Cerebellar cortex (tissue), 1 donor: ENCODE results near the gene C8A.

ENCODE experiments used
- DNase-seq: peaks from one replicate; pipeline ENCODE4 v3.0.0-alpha.2; 2015; ENCODE audit warnings: low spot score

The C8A gene

DNA sequence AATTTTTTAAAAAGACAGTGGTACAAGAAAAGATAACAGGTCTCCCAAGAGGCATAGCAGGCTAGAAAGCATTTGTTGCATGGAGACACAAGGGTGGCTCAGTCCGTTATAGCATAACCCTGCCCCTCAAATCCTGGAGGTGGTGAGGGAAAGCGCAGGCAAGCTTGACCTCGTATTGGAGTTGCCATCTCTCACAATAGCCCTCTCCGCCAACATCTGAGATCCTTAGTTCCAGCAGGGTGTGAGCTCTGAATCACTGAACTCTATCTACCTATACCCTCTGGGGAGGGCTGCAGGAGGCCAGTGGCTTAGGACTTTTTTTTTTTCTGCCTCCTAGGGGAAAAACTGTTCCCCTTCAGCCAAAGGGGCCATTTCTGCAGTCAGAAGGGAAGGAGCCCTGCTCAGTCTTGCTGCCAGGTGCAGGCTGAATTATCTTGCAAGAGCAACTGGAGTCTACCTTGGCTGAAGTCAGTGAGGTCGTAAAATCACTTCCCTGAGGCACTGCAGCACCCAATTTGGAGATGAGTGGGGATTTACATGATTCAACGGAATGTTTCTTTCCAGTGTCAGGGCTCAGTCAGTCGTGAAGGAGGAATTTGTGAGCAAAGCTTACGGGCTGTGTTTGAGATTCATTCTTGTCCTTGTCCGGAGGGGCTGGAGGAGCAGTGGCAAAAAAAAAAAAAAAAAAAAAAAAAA lies 17.2 kb upstream of the C8A start:
- DNase-seq, result no peak

DNA sequence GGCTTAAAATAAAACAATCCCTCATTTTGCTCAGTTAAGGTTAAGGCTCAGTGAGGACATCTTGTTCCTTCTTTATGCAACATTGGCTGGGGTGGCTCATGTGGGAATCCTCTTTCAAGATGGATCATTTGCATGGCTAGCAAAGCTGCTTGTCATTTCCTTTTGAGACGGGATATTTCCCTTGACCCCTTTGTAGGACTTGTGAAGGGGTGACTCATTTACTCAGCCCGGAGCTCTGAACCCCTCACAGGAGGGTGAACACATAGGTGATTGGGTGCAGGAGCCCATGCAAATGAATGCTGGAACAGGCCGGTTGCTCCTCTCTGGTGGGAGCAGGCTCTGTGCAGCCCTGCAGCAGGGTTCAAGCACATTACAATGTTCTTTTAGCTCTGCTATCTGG lies 15.8 kb upstream of the C8A start:
- DNase-seq, result no peak

DNA sequence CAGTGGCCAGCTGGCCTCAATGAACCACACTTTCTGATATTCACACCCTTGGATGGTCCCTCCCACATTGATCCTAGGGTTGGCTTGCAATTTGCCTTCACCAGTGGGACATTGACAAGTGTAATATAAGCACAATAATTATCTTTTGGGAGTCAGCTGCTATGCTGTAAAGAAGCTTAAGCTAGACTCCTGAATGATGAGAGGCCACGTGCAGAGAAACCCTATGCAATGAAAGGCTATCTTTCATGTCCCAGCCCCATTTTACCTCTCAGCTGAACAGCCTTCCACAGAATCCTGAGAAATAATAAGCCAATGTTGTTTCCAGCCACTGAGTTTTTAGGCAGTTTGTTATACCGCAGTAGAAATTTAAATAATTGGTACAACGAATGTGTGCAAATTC lies 11.1 kb upstream of the C8A start:
- no peak for DNase-seq

DNA sequence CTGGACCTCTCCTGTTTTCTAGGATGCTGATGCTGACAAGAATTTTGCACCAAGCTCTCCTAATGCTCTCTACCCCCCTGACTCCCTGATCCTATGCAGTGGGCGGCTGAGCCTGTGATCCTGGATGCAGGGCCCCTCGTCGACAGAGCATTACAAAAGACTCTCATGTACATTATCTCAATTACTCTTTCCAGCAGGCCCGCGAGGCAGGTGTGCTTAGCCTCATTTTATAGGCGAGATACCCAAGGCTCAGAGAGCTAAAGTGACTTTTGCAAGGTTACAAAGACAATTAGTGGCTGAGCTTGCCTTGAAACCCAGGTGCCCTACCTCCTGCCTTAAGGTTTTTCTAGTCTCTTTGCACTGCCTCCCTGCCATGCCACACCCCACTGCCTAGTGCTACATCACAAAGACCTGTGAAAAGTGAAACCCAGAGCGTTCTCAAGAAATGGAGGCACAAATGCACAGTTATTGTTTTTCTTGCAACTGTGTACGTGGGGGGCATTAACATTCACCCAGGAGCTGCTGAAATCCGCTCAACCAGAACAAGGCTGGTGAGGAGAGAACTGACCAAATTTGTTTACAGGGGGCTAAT lies 10.0 kb upstream of the C8A start:
- DNase-seq, result no peak

DNA sequence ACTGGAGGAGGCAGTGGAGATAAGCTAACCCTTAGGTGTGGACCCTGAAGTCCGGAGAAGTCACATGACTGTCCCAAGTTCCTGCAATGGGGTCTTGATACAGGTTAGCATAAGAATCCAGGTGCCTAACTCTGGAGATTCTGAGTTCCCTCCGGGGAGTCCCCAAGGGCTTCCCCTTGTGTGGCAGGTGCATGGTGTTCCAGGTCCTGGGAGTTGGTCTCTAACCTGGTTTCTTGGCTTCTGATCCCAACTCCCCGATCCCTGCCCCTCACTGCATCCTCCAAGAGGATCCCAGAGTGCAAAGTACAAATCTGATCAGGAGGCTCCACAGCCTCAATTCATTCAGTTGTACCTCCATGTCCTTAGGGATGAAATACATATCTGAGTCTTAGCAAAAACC lies 9.3 kb upstream of the C8A start:
- DNase-seq, result no peak

DNA sequence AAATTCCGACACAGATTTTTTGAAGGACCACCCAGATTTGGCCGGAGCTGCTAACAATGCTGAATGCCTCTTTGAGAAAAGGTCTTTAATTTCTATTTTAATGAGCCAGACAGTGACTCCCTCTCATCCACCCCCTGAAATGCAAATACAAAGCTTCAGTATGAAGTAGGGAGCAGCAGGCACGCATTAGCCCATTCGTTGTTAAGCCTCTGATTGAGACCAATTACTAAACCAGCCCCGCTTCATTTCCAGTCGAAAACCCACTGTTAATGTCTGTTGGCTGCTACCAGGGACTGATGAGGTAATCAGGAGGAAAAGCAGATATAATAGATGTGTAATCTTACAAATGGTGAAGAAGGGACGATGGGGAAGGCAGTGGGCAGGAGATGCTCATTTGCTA lies 4.8 kb upstream of the C8A start:
- no peak for DNase-seq

DNA sequence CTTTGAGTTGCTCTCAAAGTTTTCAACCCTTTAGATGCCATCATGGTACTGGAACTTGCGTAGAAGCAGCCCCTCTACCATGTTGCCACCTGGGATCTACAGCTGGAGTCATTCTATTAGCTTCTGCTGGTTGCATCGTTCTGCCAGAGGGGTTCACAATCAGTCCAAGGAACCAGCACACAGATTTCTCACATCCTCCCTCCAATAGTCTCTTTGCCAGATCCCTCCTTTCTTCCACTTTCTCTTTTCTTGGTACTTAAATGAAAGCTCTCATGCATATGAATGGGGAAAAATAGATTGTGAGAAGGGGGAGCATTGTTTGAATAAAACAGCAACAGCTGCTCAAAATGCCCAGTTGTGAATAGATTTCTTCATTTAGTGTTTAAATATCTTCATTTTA lies 4.2 kb upstream of the C8A start:
- DNase-seq, result no peak

DNA sequence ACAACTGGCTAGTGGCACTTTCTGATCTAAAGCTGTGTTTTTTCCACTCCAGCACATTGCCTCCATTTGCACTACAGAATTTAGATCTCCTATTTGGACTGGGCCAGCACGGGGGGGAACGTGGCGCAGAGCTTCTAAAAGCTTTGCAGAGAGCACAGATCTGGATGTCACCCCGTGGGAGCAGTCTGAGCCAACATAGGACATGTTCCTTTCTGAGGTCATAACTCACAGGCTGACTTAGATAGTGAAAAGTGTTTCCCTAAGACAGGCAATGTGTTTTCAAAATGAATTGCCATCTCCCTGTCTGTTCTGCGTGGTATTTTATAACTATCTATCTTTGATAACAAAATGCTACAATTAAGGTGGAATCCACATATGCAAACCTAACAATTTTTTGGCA lies 3.7 kb upstream of the C8A start:
- no peak for DNase-seq

DNA sequence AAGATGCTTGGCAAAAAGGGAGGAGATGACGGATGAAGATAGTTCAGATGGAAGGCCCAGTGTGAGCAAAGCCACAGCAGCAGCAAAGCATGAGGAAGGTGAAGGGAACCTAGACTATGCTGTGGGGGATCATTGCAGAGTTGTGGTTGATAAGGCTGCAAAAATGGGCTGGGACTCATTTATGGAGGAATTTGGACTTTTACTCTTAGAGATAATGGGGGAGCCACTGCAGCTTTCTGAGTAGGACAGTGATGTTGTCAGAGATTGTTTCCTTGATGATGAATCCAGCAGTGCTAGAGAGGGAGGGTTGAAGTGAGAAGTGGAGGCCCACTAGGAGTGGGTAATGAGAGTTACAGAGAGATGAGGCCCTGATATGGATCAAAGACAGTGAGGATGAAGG lies 2.1 kb upstream of the C8A start:
- DNase-seq, result no peak

DNA sequence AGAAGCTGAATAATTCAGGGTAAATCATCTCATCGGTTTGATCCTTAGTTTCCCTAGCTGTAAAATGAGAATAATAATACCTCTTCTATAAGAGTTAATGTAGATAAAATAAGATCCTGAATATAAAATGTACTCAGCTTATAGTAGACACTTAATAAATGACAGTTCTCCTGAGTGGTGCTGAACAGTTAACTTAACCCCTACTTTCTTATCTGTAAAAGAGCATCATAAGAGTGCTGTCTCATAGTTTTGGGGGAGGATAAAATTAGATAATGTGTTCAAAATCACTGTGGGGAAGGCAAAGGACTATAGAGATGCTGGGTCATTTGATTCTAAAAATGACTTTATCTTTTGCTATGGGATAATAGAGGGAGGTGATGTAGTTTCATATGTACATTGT lies 593 bp downstream of the C8A start:
- no peak for DNase-seq

DNA sequence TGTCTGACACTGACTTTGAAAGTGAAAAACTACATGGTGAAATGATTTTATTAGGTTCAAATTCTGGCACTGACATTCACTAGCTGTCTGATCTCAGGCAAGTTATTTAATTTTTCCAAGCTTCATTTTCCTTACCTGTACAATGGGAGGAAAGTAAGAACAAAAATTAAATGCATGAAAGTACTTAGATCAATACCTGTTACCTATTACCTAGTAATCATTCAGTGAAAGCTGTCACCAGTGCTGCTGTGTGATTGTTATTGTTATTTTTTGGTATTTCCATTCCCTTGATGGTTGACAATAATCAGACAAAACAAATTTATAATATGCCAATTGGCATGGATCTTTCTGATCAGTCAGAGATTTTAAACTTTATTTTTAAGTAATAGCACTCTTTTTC lies 1.6 kb downstream of the C8A start:
- no peak for DNase-seq

DNA sequence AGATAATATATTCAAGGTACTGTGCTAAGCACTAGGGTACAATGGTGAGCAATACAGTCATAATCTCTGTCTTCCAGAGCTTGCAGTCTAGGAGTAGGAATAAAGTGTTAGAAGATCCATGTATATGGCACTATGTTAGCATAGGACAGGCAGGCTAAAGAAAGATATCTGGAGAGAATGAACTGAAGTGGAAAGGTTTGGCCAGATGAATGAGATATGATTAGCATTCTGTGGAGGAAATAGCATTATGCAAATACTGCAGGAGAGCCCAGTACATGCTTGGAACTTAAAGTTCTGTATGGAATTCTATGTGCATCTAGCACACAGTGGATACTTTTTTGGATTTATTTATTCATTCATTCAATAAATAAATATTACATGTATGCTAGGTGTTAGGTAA lies 4.7 kb downstream of the C8A start:
- DNase-seq, result no peak

DNA sequence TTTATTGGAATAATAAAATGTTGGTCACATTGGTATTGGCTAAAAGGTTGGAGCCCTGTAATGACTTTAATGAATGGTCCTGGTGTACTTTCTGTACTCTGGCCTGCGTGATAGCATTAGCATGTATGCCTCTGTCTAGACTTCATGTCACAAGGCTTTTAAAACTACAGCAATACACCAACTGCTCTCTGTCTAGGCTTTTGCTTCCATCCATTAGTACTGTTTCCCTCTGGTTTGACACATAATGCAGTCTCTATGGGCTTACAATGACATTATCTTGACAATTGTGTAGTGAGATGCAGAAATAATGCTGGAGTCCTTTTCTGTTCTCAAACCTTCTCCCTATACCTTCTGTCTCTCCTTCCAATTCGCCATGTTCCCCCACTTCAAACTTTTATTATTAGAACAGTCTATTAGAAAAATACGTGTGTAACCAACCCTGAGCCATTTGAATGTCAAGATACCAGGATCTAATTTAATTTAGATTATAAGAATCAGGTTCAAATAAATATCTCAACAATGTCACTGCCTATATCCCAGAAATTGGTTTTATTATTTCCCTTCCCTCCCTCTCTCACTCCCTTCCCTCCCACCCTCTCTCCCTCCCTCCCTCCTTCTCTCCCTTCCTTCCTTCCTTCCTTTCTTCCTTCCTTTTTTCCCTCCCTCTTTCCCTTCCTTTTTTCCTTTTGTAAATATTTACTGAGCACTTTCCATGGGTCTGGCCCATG lies 8.8 kb downstream of the C8A start:
- DNase-seq, result no peak

DNA sequence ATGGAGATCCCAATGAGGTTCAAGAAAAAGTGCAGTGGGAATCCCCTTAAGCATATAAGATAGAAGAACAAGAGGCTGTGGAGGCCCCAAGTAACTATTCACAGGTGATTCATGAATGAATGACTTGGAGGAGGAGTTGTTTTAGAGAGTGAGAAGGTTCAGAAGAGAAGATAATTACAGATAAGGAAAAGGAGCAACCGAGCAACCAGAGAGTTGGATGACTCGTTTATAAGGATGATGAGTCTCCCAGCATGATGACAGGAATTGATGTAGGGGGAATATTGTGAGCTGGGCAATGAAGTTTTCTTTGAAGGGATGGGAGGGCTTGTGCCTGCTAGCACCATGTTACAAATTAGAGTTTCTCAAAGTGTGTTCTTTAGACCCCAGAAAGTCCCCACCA lies 9.8 kb downstream of the C8A start:
- no peak for DNase-seq

DNA sequence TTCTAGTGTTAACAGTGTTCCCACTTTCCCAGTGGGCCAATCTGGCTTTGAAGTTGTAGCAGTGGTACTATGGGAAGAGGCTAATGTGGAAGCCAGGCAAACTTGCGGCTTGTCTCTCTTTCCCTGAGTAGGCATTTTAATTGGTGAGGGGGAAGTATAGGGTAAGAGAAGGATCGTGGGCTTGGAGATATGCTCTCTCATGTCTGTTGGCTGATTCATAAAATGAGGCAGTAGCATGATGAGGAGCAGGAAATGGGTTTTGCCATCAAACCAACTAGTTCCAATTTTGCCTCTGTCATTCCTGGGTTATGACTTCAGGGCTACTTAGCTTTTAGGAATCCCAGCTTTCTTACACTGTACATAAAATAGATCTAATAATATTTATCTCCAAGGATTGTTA lies 12.1 kb downstream of the C8A start:
- no peak for DNase-seq

DNA sequence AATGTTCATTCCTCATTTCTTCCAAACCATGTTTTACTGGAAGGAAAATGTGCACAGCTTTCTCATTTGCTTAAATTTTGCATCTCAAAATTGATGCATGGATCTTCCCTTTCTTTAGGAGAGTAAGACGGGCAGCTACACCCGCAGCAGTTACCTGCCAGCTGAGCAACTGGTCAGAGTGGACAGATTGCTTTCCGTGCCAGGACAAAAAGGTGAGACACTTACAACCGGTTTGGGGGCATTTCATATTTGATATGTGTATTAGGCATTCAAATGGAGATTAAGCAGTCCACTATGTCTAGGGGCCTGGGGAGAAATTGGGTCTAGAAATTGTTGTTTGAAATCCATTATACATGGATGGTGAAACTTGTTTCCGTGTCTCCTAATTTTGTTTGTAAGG lies 12.9 kb downstream of the C8A start:
- DNase-seq, result no peak

DNA sequence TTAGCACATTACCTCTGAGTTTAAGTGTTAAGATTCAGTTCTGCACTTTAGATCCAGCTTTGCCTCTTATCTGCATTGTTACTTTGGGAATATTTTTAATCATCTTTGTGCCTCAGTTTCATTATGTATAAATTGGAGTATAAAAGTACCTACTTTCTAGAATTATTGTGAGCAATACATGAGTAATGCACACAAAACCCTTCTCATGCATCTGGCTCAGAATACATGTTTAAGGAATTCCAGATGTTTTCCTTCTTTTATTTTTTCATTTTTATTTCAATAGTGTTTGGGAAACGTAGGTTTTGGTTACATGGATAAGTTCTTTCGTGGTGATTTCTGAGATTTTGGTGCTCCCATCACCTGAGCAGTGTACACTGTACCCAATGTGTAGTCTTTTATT lies 14.2 kb downstream of the C8A start:
- DNase-seq, result no peak

DNA sequence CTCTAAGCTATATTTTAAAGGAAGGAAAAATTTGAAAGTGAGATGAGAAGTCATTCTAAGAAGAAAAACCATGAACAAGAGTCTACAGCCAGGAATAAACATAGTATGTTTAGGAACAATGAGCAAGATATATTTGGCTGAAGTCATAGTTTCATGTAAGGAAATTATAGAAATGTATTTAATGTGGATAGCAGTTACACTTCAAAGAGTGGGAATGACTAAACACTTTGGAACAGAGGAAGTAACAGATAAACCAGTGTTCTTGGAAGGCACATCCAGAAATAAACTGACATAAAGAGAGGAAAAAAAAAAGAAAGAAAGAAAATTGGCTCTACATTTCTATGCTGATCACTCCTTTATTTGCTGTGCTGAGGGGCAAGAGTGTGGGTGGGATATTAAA lies 18.0 kb downstream of the C8A start:
- no peak for DNase-seq

DNA sequence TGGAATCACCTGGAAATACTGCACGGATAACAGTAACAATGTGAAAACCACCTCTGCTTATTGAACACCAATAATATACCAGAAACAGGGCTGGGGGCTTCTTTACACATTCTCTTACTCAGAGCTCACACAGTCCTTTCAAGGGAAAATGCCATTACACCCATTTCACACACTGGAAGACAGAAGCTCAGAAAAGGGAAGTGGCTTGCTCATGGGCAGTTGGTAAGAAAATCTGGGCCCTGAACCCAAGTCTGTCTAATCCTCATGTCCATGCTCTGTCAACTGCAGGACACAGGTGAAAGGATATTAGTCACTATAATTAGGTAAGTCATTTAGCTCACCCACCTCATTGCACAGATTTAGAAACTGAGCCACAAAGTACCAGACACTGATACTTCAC lies 18.6 kb downstream of the C8A start:
- DNase-seq, result no peak

DNA sequence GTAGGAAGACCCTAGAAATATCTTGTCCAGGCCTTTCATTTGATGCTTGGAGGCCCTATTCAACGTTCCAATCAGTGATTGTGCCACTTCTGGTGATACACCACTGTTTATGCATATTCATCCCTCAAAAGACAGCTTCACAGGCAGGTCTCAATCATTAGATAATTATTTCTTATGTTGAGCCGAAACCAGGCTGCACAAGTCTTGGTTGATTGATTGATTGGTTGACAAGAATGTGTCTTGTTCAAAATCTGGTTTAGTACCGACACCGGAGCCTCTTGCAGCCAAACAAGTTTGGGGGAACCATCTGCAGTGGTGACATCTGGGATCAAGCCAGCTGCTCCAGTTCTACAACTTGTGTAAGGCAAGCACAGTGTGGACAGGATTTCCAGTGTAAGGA lies 20.1 kb downstream of the C8A start:
- no peak for DNase-seq

DNA sequence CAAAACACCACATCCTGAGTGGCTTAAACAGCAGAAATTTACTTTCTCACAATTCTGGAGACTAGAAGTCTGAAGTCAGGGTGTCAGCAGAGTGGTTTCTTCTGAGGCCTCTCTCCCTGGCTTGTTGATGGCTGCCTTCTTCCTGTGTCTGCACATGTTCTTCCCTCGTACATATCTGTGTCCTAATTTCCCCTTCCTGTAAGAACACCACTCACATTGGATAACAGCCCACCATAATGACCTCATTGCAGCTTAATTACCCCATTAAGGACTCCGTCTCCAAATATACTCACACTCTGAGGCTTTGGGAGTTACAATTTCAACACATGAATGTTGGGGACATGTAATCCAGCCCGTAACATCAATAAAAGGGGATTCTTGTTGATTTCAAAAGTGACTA lies 23.4 kb downstream of the C8A start:
- no peak for DNase-seq

DNA sequence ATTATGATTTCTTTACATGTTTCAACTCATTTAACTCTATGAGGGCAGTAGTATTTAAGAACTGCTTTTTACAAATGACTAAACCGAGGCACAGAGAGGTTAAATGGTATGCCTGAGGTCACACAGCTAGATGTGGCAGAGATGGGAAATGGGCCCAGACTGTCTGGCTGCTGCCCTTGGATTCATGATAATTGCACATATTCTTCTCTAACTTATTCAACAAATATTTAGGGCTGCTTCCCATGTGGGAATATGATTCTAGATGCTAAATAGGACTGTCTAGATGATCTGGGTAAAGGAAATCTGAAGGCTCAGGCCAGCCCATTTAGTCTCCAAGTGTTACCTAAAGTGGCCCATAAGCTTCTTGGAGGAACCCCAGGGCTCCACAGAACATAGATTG lies 26.2 kb downstream of the C8A start:
- no peak for DNase-seq

DNA sequence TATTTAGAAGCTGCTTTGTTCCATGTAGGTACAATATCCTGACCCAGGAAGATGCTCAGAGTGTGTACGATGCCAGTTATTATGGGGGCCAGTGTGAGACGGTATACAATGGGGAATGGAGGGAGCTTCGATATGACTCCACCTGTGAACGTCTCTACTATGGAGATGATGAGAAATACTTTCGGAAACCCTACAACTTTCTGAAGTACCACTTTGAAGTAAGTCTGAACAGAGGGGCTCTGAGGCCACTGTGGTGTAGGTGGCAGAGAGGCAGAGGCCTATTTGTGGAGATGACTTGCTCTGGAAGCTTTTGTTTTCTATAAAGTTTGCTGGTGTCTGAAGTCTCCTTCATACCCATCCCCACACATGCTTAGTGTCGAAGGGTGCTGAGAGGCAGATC lies 26.8 kb downstream of the C8A start:
- DNase-seq, result no peak

DNA sequence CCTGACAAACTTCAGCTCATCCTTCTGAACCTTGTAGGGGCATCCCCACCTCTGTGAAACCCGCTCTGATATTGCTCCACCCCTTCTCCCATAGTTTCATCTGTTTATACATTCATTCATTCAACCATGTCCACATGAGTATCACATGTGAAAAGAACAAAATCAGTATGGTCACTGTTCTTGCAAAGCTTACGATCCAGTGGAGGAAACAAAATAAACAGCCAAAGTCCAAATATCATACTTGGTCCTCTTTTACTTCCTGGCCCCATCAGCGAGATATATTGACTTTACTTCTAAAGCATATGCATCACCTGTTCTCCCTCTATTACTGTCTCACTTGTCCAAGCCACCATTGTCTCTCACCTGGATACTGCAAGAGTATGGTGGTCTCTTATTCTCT lies 35.6 kb downstream of the C8A start:
- no peak for DNase-seq
